ENCODE results near the gene NIPBL. TPM values are rescaled to one million over a fixed set of nuclear protein-coding genes. Genes with fewer than 3 reads are reported as not detected.
"Not testable (repeated sequence)": the region's sequence is repeated elsewhere in the genome, so short reads cannot be mapped to it uniquely, and the experiment has no call there.

The NIPBL gene
- total RNA-seq, 1 donor from 2014 or later: 46.8 TPM

DNA sequence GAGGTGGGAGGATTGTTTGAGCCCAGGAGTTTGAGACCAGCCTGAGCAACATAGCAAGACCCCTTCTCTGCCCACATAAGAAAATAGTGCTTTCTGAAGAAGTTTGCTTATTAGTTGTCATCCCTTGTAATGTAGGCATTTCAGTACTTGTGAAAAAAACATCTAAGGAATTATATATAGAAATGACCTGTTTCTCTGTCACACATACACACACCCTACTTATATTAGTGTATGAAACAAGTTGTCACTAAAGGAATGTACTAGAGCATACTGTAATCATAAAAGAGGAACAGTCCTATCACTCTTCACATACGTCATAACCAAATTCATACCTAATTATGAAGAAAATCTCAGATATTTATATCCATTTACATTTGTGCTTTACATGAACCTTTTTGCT lies 122.0 kb downstream of the NIPBL start:
- no peak for DNase-seq (ENCODE audit: low spot score)

GRCh38 chr5:37002176-37002751 lies 125.7 kb downstream of the NIPBL start:
- intact Hi-C loops (cut with DNase I): loop anchor here (5.0 kb wide), 2 partner anchors 125 to 260 kb away; partner anchors contain the start of gene NIPBL
- DNase-seq (ENCODE audit: low spot score): no peak

More for the DNA sequence above, 122.0 kb downstream of the NIPBL start:
- intact Hi-C loops (cut with DNase I): no loop called here

GRCh38 chr5:37005252-37005651 lies 128.7 kb downstream of the NIPBL start:
- intact Hi-C loops (cut with DNase I): no loop called here
- DNase-seq (ENCODE audit: low spot score): no peak

DNA sequence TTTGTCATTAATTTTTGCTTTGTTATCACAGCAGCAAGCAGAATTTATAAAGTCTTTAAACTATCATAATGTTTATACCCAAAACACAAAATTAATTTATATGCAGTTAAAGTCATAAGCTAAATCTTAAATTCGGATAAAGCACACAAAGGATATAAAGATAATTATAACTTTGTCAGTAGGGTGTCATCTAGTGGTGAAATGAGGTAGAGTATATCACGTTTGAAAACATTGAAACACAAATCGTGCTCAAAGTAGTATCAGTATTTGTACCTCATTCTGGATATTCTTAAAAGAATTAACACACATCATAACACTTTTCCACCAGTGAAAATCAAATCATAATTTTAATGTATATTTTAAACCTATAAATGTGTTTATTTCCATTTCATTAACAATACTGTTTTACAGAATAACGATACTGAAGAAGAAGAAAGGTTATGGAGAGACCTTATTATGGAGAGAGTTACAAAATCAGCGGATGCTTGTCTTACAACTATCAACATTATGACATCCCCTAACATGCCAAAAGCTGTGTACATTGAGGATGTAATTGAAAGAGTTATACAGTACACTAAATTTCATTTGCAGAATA lies 129.5 kb downstream of the NIPBL start:
- intact Hi-C loops (cut with DNase I): no loop called here

GRCh38 chr5:37013181-37013580 lies 136.6 kb downstream of the NIPBL start:
- intact Hi-C loops (cut with DNase I); DNase-seq (ENCODE audit: low spot score): not testable (repeated sequence)

More for the DNA sequence above, 129.5 kb downstream of the NIPBL start:
- no peak for DNase-seq (ENCODE audit: low spot score)

GRCh38 chr5:37014321-37014720 lies 137.8 kb downstream of the NIPBL start:
- intact Hi-C loops (cut with DNase I): no loop called here
- DNase-seq (ENCODE audit: low spot score): no peak

GRCh38 chr5:37015795-37016666 lies 139.5 kb downstream of the NIPBL start:
- DNase-seq (ENCODE audit: low spot score): no peak
- intact Hi-C loops (cut with DNase I): no loop called here

GRCh38 chr5:37028910-37029309 lies 152.3 kb downstream of the NIPBL start:
- no peak for DNase-seq (ENCODE audit: low spot score)
- intact Hi-C loops (cut with DNase I): loop anchor here (10.0 kb wide), 1 partner anchor 146 kb away; no protein-coding TSS in a partner anchor

DNA sequence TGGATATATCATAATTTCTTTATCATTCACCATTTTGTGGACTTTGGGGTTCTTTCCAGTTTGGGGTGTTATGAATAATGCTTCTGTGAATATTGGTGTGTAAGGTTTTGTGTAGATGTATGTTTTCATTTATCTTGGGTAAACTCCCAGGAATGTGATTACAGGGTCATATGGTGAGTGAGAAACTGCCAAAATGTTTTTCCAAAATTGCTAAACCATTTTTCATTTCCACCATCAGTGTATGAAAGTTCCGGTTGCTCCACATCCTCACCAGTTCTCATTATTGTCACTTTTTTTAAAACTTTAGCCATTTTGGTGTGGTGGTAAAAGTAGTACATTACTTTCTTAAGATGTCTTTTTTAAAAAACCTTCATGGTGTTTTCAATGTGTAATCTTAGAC lies 152.9 kb downstream of the NIPBL start:
- intact Hi-C loops (cut with DNase I): loop anchor here (10.0 kb wide), 1 partner anchor 145 kb away; no protein-coding TSS in a partner anchor
- DNase-seq (ENCODE audit: low spot score): no peak

DNA sequence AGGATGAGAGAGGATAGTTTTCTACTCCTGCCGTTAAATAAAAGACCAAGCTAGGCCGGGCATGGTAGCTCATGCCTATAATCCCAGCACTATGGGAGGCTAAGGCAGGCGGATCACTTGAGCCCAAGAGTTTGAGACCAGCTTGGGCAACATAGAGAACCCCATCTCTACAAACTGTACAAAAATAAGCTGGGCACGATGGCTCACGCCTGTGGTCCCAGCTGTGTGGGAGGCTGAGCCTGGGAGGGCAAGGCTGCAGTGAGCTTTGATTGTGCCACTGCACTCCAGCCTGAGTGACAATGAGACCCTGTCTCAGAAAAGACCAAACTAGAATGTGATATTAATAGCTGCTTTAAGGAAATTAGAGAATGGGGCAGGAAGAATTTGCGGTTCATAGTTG lies 158.4 kb downstream of the NIPBL start:
- intact Hi-C loops (cut with DNase I): no loop called here

GRCh38 chr5:37037840-37038239 lies 161.3 kb downstream of the NIPBL start:
- intact Hi-C loops (cut with DNase I): no loop called here
- no peak for DNase-seq (ENCODE audit: low spot score)

More for the DNA sequence above, 158.4 kb downstream of the NIPBL start:
- DNase-seq (ENCODE audit: low spot score): no peak

GRCh38 chr5:37039824-37040223 lies 163.3 kb downstream of the NIPBL start:
- intact Hi-C loops (cut with DNase I): no loop called here
- no peak for DNase-seq (ENCODE audit: low spot score)

GRCh38 chr5:37043693-37044092 lies 167.1 kb downstream of the NIPBL start:
- intact Hi-C loops (cut with DNase I): no loop called here
- no peak for DNase-seq (ENCODE audit: low spot score)

DNA sequence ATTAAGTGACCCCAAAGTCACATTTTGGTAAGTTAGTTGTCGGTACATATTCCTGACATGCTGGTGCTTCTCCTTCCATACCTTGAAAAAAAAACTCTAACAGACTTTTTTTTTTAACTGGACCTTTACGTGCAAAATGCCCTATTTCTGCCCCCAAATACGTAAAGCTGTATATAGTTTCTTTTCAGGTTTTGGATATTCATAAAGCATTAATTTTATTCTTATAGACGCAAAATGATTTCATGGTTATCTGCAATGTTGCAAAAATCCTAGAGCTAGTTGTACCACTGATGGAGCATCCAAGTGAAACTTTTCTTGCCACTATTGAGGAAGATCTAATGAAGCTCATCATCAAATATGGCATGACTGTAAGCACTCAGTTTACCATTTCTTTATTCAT lies 167.6 kb downstream of the NIPBL start:
- intact Hi-C loops (cut with DNase I): no loop called here
- DNase-seq (ENCODE audit: low spot score): no peak

DNA sequence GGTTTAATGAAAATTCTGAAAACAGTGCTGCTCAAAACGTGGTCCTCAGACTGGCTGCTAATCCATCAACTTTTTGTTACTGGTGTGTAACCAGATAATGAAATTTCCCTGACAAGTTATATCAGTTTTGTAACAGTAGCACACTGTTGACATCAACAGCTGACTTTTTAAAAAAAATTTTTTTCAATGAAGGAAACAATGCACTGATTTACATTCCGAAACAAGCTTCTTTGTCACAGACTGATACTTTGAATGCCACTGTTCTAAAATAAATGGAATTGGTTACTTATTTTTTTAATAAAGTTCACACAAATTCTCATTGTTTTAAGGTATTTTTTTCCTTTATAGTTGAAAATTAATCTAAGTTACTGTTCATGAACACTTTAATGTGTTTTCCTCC lies 169.1 kb downstream of the NIPBL start:
- intact Hi-C loops (cut with DNase I): no loop called here

GRCh38 chr5:37047947-37048346 lies 171.4 kb downstream of the NIPBL start:
- no peak for DNase-seq (ENCODE audit: low spot score)
- intact Hi-C loops (cut with DNase I): no loop called here

More for the DNA sequence above, 169.1 kb downstream of the NIPBL start:
- DNase-seq (ENCODE audit: low spot score): no peak

GRCh38 chr5:37054391-37054790 lies 177.8 kb downstream of the NIPBL start:
- intact Hi-C loops (cut with DNase I): no loop called here
- no peak for DNase-seq (ENCODE audit: low spot score)

- no peak for DNase-seq (ENCODE audit: low spot score)
- intact Hi-C loops (cut with DNase I): no loop called here
These were observed 178.9 kb downstream of the NIPBL start for GRCh38 chr5:37055383-37055990.

- no peak for DNase-seq (ENCODE audit: low spot score)
- intact Hi-C loops (cut with DNase I): no loop called here
These were observed 180.2 kb downstream of the NIPBL start for GRCh38 chr5:37056762-37057161.

DNA sequence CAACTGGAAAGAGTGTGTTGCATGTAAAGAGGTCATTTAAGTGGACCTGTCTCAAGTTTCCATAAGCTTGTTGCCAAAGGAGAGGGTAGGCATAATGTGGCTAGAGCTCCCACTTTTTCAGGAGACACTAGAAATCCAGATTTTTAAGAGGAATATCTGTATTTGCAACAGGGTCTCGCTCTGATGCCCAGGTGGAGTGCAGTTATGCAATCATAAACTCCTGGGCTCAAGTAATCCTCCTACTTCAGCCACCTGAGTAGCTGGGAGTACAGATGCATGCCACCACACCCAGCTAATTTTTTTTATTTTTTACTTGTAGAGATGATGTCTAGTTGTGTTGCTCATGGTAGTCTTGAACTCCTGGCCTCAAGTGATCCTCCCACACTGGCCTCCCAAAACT lies 183.5 kb downstream of the NIPBL start:
- intact Hi-C loops (cut with DNase I): no loop called here
- DNase-seq (ENCODE audit: low spot score): no peak
